WTC11 (cell line): ENCODE data around the gene MAP3K3.

Experiments
- ATF3 ChIP-seq: sonication (generic); formaldehyde crosslinking; conservative IDR thresholded peaks from 2 replicates; pipeline ENCODE4 v1.8.1; 2022; ENCODE audit warnings: mild to moderate bottlenecking, missing genetic modification reagents
- CBFB ChIP-seq: sonication (generic); formaldehyde crosslinking; IDR thresholded peaks from 2 replicates; pipeline ENCODE4 v1.8.1; 2022; ENCODE audit warnings: mild to moderate bottlenecking, low read depth, missing genetic modification reagents
- CTCF ChIP-seq: fragments of 200-600 bp; IDR thresholded peaks from 2 replicates; pipeline ENCODE4 v1.8.0; 2022; ENCODE audit warnings: antibody characterized with exemption
- HMGA2 ChIP-seq: fragments of 250-450 bp; sonication (Bioruptor Pico); IDR thresholded peaks from 2 replicates; pipeline ENCODE4 v1.4.0; 2021; ENCODE audit warnings: mild to moderate bottlenecking, moderate library complexity
- MAX ChIP-seq: sonication (generic); formaldehyde crosslinking; IDR thresholded peaks from 2 replicates; pipeline ENCODE4 v1.8.0; 2022; ENCODE audit warnings: mild to moderate bottlenecking, missing genetic modification reagents
- NR2C2 ChIP-seq: sonication (generic); formaldehyde crosslinking; IDR thresholded peaks from 2 replicates; pipeline ENCODE4 v1.8.0; 2022; ENCODE audit warnings: mild to moderate bottlenecking, missing genetic modification reagents
- STAT6 ChIP-seq: sonication (generic); formaldehyde crosslinking; conservative IDR thresholded peaks from 2 replicates; pipeline ENCODE4 v1.8.1; 2023; ENCODE audit warnings: mild to moderate bottlenecking, low read depth, missing genetic modification reagents, moderate library complexity
- USF2 ChIP-seq: sonication (generic); formaldehyde crosslinking; IDR thresholded peaks from 2 replicates; pipeline ENCODE4 v1.8.1; 2023; ENCODE audit warnings: mild to moderate bottlenecking, missing genetic modification reagents, moderate library complexity
- ZBTB21 ChIP-seq: sonication (generic); formaldehyde crosslinking; IDR thresholded peaks from 2 replicates; pipeline ENCODE4 v1.8.1; 2023; ENCODE audit warnings: mild to moderate bottlenecking, missing genetic modification reagents, borderline replicate concordance

- TF ChIP-seq CTCF: no peak
- no peak for TF ChIP-seq USF2 (CRISPR knock-in tag)
- no peak for TF ChIP-seq MAX
- TF ChIP-seq STAT6 (CRISPR knock-in tag): no peak
- no peak for TF ChIP-seq NR2C2 (CRISPR knock-in tag)
- TF ChIP-seq ZBTB21: no peak
- no peak for TF ChIP-seq ATF3 (CRISPR knock-in tag)
- TF ChIP-seq HMGA2 (CRISPR knock-in tag): no peak
- TF ChIP-seq CBFB (CRISPR knock-in tag): no peak
Observed at GRCh38 chr17:63639125-63639524, 16.9 kb downstream of the MAP3K3 start.
